Measurements from ENCODE around the gene EPHB3.

The EPHB3 gene

GRCh38 chr3:184582646-184583577 lies 21.3 kb downstream of the EPHB3 start:
- DNase-seq, result no peak

- DNase-seq, result no peak
These were observed 22.2 kb downstream of the EPHB3 start for GRCh38 chr3:184583578-184584451.

- no peak for DNase-seq
These were observed 22.9 kb downstream of the EPHB3 start for GRCh38 chr3:184584464-184584891.

GRCh38 chr3:184585545-184585944 lies 24.0 kb downstream of the EPHB3 start:
- no peak for DNase-seq

- DNase-seq, result no peak
These were observed 25.3 kb downstream of the EPHB3 start for GRCh38 chr3:184586851-184587250.

- no peak for DNase-seq
These were observed 27.2 kb downstream of the EPHB3 start for GRCh38 chr3:184588776-184589175.

GRCh38 chr3:184590795-184591194 lies 29.2 kb downstream of the EPHB3 start:
- DNase-seq, result no peak

- DNase-seq, result no peak
These were observed 30.2 kb downstream of the EPHB3 start for GRCh38 chr3:184591789-184592188.

GRCh38 chr3:184592371-184593219 lies 31.0 kb downstream of the EPHB3 start:
- no peak for DNase-seq

GRCh38 chr3:184593220-184593927 lies 31.8 kb downstream of the EPHB3 start:
- DNase-seq, result no peak

- DNase-seq, result no peak
These were observed 32.3 kb downstream of the EPHB3 start for GRCh38 chr3:184593928-184594303.

GRCh38 chr3:184594371-184595001 lies 32.9 kb downstream of the EPHB3 start:
- DNase-seq, result no peak

- no peak for DNase-seq
These were observed 34.1 kb downstream of the EPHB3 start for GRCh38 chr3:184595726-184596125.

GRCh38 chr3:184596233-184596632 lies 34.6 kb downstream of the EPHB3 start:
- no peak for DNase-seq

- no peak for DNase-seq
These were observed 35.4 kb downstream of the EPHB3 start for GRCh38 chr3:184596886-184597575.

- DNase-seq, result no peak
These were observed 36.4 kb downstream of the EPHB3 start for GRCh38 chr3:184597829-184598573.

- DNase-seq, result no peak
These were observed 37.0 kb downstream of the EPHB3 start for GRCh38 chr3:184598574-184598927.

GRCh38 chr3:184599143-184599542 lies 37.6 kb downstream of the EPHB3 start:
- no peak for DNase-seq

GRCh38 chr3:184600685-184601377 lies 39.2 kb downstream of the EPHB3 start:
- no peak for DNase-seq

Measured in hematopoietic multipotent progenitor cell treated with erythropoietin and hydrocortisone succinate and interleukin-3 and kit ligand, for 8 days (in vitro differentiated cells).